PC-9 (cell line): Measurements from ENCODE around the gene SLC25A21. TPM values are rescaled to one million over a fixed set of nuclear protein-coding genes. Genes with fewer than 3 reads are reported as not detected.

Experiments
- BruUV-seq: library from RNA; stranded (reverse); fragments of 400-500 nt; replicated peaks from 2 replicates; lab custom pipeline; 2021; lab: Mats Ljungman, UMichigan
- CTCF ChIA-PET: fragments of 300-600 bp; sonication (Branson Sonifier 250); formaldehyde crosslinking; loops from one replicate; lab custom pipeline; 2022; ENCODE audit warnings: antibody characterized with exemption; lab: Charles Lee
- POLR2A ChIA-PET: fragments of 300-600 bp; sonication (Branson Sonifier 250); formaldehyde crosslinking; loops from one replicate; lab custom pipeline; 2022; ENCODE audit warnings: antibody characterized with exemption; ENCODE audit not compliant: unreplicated experiment; lab: Charles Lee
- DNase-seq, 2 experiments: peaks; one replicate each; pipeline versions ENCODE4 v3.0.0 to v3.0.0-alpha.2; 2015 to 2022; ENCODE audit warnings: mixed read lengths in 1 of 2
- H2AFZ ChIP-seq: fragments of 200-600 bp; sonication (generic); 2 replicates; pipeline ENCODE4 v1.8.1; 2017; ENCODE audit warnings: antibody characterized with exemption
- H3F3A ChIP-seq: fragments of 200-600 bp; sonication (generic); 2 replicates; pipeline ENCODE4 v1.8.1; 2017; ENCODE audit warnings: antibody characterized with exemption, mild to moderate bottlenecking, low read depth; ENCODE audit not compliant: insufficient read depth
- H3K27ac ChIP-seq: fragments of 200-600 bp; sonication (generic); 2 replicates; pipeline ENCODE4 v1.6.1; 2016; ENCODE audit warnings: mixed run types
- H3K27me3 ChIP-seq: fragments of 200-600 bp; sonication (generic); 2 replicates; pipeline ENCODE4 v1.6.1; 2016; ENCODE audit warnings: low read depth, mixed run types; ENCODE audit not compliant: insufficient read depth
- H3K36me3 ChIP-seq: fragments of 200-600 bp; sonication (generic); 2 replicates; pipeline ENCODE4 v1.6.1; 2016; ENCODE audit warnings: low read depth, mixed run types
- H3K4me1 ChIP-seq: fragments of 200-600 bp; sonication (generic); replicated peaks from 2 replicates; pipeline ENCODE4 v1.6.1; 2016; ENCODE audit warnings: mixed run types; ENCODE audit not compliant: insufficient read depth
- H3K4me2 ChIP-seq: fragments of 200-600 bp; sonication (generic); 2 replicates; pipeline ENCODE4 v1.6.1; 2017; ENCODE audit warnings: mixed run types
- H3K4me3 ChIP-seq: fragments of 200-600 bp; sonication (generic); 2 replicates; pipeline ENCODE4 v1.6.1; 2016; ENCODE audit warnings: mixed run types
- H3K79me2 ChIP-seq: fragments of 200-600 bp; sonication (generic); 2 replicates; pipeline ENCODE4 v1.6.1; 2017; ENCODE audit warnings: low read depth, mixed run types
- H3K9me2 ChIP-seq: fragments of 200-600 bp; sonication (generic); 2 replicates; pipeline ENCODE4 v1.8.1; 2017; ENCODE audit warnings: mild to moderate bottlenecking; ENCODE audit not compliant: insufficient read depth
- H3K9me3 ChIP-seq: fragments of 200-600 bp; sonication (generic); 2 replicates; pipeline ENCODE4 v1.8.1; 2016; ENCODE audit warnings: low read depth; ENCODE audit not compliant: insufficient read depth
- H4K20me1 ChIP-seq: fragments of 200-600 bp; sonication (generic); 2 replicates; pipeline ENCODE4 v1.8.1; 2017; ENCODE audit not compliant: insufficient read depth
- EZH2 ChIP-seq: fragments of 200-600 bp; sonication (generic); IDR thresholded peaks from 2 replicates; pipeline ENCODE4 v1.8.0; 2017; ENCODE audit warnings: antibody characterized with exemption, low read depth
- intact Hi-C: fragments of 100-400 bp; cut with micrococcal nuclease; formaldehyde crosslinking; loops from one replicate; pipeline ENCODE4 v1.10.0; 2022; ENCODE audit not compliant: unreplicated experiment
- total RNA-seq: library from RNA; stranded (reverse); gene quantifications from 2 replicates; pipeline ENCODE4 v1.2.3, GENCODE V29; 2021
- TF ChIP-seq, protein P1 (sequence below): fragments of 200-600 bp; sonication (generic); conservative IDR thresholded peaks from 2 replicates; pipeline ENCODE4 v1.6.1; 2017; ENCODE audit warnings: mixed run types, antibody characterized with exemption, mild to moderate bottlenecking, moderate library complexity

The SLC25A21 gene
- total RNA-seq, 1 experiment from 2014 or later = 3.2 TPM

- intact Hi-C loops = loop anchor here (5.0 kb wide), 1 partner anchor 1263 kb away; no protein-coding TSS in a partner anchor
- Histone ChIP-seq H3K27me3 (no peaks in the 10 kb centered on the region), H3K27ac (no peak overlapping the region), H3K79me2 (no peaks in the 10 kb centered on the region), H3K36me3 (no peaks in the 10 kb centered on the region), H3K9me3 (no peaks in the 10 kb centered on the region), H3F3A (0 out of 2 replicates have a peak, but pooled peaks cover 3% of the 10 kb centered on the region), H3K4me3 (no peak overlapping the region), H3K9me2 (no peaks in the 10 kb centered on the region), H2AFZ (no peak overlapping the region), H3K4me1 (no peaks in the 10 kb centered on the region), H4K20me1 (no peaks in the 10 kb centered on the region), H3K4me2 (no peak overlapping the region)
- TF ChIP-seq, protein P1, sequence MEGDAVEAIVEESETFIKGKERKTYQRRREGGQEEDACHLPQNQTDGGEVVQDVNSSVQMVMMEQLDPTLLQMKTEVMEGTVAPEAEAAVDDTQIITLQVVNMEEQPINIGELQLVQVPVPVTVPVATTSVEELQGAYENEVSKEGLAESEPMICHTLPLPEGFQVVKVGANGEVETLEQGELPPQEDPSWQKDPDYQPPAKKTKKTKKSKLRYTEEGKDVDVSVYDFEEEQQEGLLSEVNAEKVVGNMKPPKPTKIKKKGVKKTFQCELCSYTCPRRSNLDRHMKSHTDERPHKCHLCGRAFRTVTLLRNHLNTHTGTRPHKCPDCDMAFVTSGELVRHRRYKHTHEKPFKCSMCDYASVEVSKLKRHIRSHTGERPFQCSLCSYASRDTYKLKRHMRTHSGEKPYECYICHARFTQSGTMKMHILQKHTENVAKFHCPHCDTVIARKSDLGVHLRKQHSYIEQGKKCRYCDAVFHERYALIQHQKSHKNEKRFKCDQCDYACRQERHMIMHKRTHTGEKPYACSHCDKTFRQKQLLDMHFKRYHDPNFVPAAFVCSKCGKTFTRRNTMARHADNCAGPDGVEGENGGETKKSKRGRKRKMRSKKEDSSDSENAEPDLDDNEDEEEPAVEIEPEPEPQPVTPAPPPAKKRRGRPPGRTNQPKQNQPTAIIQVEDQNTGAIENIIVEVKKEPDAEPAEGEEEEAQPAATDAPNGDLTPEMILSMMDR = no peak
- POLR2A ChIA-PET = no interaction called here
- no peak for DNase-seq
- CTCF ChIA-PET = no interaction called here
- no TSS peak for BruUV-seq
Measured at GRCh38 chr14:37144729-37145363, 27.6 kb downstream of the SLC25A21 start.

DNA sequence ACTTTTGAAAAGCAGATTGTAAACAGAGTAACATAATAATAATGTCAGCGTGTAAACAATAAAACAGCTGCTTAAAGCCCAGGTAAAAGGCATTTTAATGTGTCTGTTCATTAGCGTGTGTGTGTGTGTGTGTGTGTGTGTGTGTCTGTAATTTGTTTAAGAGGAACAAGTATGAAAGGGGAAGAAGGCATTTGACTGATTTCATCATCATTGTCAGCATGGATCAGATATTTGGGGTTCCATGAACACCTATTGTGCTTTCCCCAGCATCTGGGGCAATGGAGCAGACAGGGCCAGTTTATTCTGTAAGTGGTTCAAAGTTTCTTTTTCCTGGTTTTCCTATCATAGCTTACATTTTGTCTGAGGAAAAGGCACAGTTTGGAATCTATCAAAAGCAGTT is 28.9 kb downstream of the SLC25A21 start:
- TF ChIP-seq, protein P1 = no peak
- TF ChIP-seq EZH2 = no peak
- no peaks in the 10 kb centered on the region for H3K4me1 ChIP-seq
- no peaks in the 10 kb centered on the region for H3K9me2 ChIP-seq
- DNase-seq = no peak
- ChIA-PET POLR2A (interaction anchor here (0.5 kb wide), 1 partner anchor 926 kb away, joined by 3 read pairs; no protein-coding TSS in a partner anchor), CTCF (interaction anchor here (0.6 kb wide), 2 partner anchors 618 to 624 kb away, joined by 5 to 7 read pairs; no protein-coding TSS in a partner anchor)
- no peak overlapping the region for H3K27ac ChIP-seq
- H3K4me3 ChIP-seq = no peak overlapping the region
- H4K20me1 ChIP-seq = no peaks in the 10 kb centered on the region
- H3K9me3 ChIP-seq = no peaks in the 10 kb centered on the region
- H3K79me2 ChIP-seq = no peaks in the 10 kb centered on the region
- no peaks in the 10 kb centered on the region for H3K27me3 ChIP-seq
- no peak overlapping the region for H3K4me2 ChIP-seq
- H2AFZ ChIP-seq = no peak overlapping the region
- intact Hi-C loops = no loop called here
- BruUV-seq = no TSS peak
- no peaks in the 10 kb centered on the region for H3K36me3 ChIP-seq
- H3F3A ChIP-seq = 0 out of 2 replicates have a peak, but pooled peaks cover 3% of the 10 kb centered on the region

GRCh38 chr14:37142835-37143401 is 29.5 kb downstream of the SLC25A21 start:
- Histone ChIP-seq H3K4me1 (no peaks in the 10 kb centered on the region), H3K27ac (no peak overlapping the region), H3K9me3 (no peaks in the 10 kb centered on the region), H3K79me2 (no peaks in the 10 kb centered on the region), H3F3A (0 out of 2 replicates have a peak, but pooled peaks cover 3% of the 10 kb centered on the region), H3K4me3 (no peak overlapping the region), H3K27me3 (no peaks in the 10 kb centered on the region), H3K4me2 (no peak overlapping the region), H3K9me2 (no peaks in the 10 kb centered on the region), H2AFZ (no peak overlapping the region), H4K20me1 (no peaks in the 10 kb centered on the region), H3K36me3 (no peaks in the 10 kb centered on the region)
- CTCF ChIA-PET = interaction anchor here (0.6 kb wide), 2 partner anchors 623 to 1260 kb away, joined by 3 to 7 read pairs; no protein-coding TSS in a partner anchor
- TF ChIP-seq, protein P1 = no peak
- POLR2A ChIA-PET = interaction anchor here (0.5 to 0.6 kb wide), 3 partner anchors 58 to 925 kb away, joined by 3 to 18 read pairs (median 3); no protein-coding TSS in a partner anchor
- no TSS peak for BruUV-seq
- peak in 1 of 2 experiments; percentile 11 for DNase-seq
- intact Hi-C loops = no loop called here
